Measurements from ENCODE around the gene B3GAT3.

GRCh38 chr11:62579252-62579651, 42.5 kb downstream of the B3GAT3 start:
- no peak for TF ChIP-seq CTCF (IDR thresholded peaks at IDR 0.05; ENCODE audit: low read depth, low read length, poor library complexity, severe bottlenecking)
- no peak for TF ChIP-seq EZH2phosphoT487 (IDR thresholded peaks at IDR 0.05; ENCODE audit: borderline replicate concordance, low read length)
